Activated naive CD8-positive, alpha-beta T cell treated with anti-CD3 and anti-CD28 coated beads, Interleukin-2, amount 10 ng/mL, durations not matched to agents 7 days and 5 days (primary cell): Measurements from ENCODE around the gene PROM2. TPM values are rescaled to one million over a fixed set of nuclear protein-coding genes. Genes with fewer than 3 reads are reported as not detected.

Experiments used
- ATAC-seq: fragments of 150-1000 bp; cut with Tn5 transposase; one replicate; pipeline ENCODE4 v1.10.0; 2021; ENCODE audit warnings: low read depth, moderate library complexity
- POLR2A ChIA-PET: fragments of 350-600 bp; sonication (Branson Sonifier 250); formaldehyde crosslinking; loops from one replicate; lab custom pipeline; 2021; ENCODE audit warnings: antibody characterized with exemption; lab: Charles Lee
- DNase-seq: peaks from one replicate; pipeline ENCODE4 v3.0.0; 2021
- H3K27ac Mint-ChIP-seq: one replicate; pipeline ENCODE4 v1.8.0; 2022; ENCODE audit warnings: mild to moderate bottlenecking, mixed read lengths
- H3K27me3 Mint-ChIP-seq: one replicate; pipeline ENCODE4 v1.8.0; 2022; ENCODE audit warnings: mild to moderate bottlenecking, moderate library complexity, mixed read lengths
- H3K36me3 Mint-ChIP-seq: one replicate; pipeline ENCODE4 v1.8.0; 2021; ENCODE audit warnings: mild to moderate bottlenecking, mixed read lengths
- H3K4me1 Mint-ChIP-seq: one replicate; pipeline ENCODE4 v1.8.0; 2021; ENCODE audit warnings: mixed read lengths
- H3K4me3 Mint-ChIP-seq: one replicate; pipeline ENCODE4 v1.8.0; 2022; ENCODE audit warnings: mild to moderate bottlenecking, moderate library complexity, mixed read lengths
- H3K9me3 Mint-ChIP-seq: one replicate; pipeline ENCODE4 v1.8.0; 2021; ENCODE audit warnings: mixed read lengths
- total RNA-seq, 2 experiments: library from RNA; stranded (reverse); gene quantifications; one replicate each; pipeline ENCODE4 v1.2.3, GENCODE V29; 2021

PROM2 gene
- total RNA-seq, 2 experiments from 2014 or later: 0.82 to 1.0 TPM

DNA sequence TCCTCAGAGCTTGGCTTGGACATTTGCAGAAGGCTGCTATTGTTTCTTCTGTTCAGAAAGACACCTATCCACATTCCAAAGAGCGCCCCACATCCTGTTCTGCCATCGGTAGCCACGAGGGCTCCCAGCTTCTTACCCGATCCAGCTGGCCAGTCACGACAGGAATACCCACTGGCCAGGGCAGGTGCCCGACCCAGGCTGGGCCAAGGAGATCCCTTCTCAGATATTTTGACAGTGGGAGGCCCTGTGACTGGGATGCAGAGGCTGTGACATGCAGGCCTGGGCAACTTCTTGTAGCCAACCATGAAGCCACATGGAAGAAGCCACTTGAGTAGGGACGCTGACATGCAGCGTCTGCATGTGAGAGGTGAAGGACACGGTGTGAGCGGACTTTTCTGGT, 57.4 kb downstream of the PROM2 start:
- H3K36me3 Mint-ChIP-seq: no peaks in the 10 kb centered on the region
- POLR2A ChIA-PET: no interaction called here
- H3K4me3 Mint-ChIP-seq: no peak overlapping the region
- no peaks in the 10 kb centered on the region for H3K4me1 Mint-ChIP-seq
- ATAC-seq (no peak), DNase-seq (no peak)
- H3K27ac Mint-ChIP-seq: no peak overlapping the region
- H3K9me3 Mint-ChIP-seq: no peaks in the 10 kb centered on the region
- H3K27me3 Mint-ChIP-seq: peaks cover 5% of the 10 kb centered on the region

DNA sequence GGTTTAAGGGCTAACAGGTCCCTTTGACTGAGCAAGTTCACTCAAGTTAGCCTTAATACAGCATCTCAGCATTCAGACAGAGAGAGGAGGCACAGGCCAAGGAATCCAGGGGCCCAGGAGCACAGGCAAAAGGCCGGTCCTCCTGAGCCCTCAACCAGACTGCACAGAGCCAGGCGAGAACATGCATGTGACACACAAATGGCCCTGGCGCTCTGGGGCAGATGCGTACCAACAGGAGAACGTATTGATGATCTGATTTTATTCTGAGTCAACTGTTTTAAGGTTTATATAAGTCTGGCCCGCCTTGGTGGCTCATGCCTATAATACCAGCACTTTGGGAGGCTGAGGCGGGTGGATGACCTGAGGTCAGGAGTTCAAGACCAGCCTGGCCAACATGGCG, 57.8 kb downstream of the PROM2 start:
- H3K9me3 Mint-ChIP-seq: no peaks in the 10 kb centered on the region

DNA sequence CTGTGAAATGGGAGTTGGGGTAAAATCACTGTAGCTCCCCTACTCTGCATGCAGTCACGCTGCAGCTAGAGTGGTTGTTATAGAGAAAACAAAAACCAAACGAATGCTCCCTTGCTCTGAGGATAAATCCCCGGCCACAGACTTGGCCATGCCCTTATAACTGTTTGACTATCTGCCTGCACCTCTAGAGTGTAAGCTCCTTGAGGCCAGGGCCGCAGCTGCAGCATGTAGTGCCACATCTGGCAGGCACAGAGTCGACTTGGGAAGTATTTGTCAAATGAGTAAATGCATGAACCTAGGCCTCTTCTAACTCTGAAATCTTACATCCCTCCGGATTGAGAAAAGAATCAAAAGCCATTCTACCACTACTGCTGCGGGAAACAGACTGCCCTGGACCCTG, 58.8 kb downstream of the PROM2 start:
- Mint-ChIP-seq H3K27ac (no peak overlapping the region), H3K36me3 (no peaks in the 10 kb centered on the region)
- POLR2A ChIA-PET: no interaction called here

More for the DNA sequence above, 57.8 kb downstream of the PROM2 start:
- H3K4me1 Mint-ChIP-seq: no peaks in the 10 kb centered on the region
- peaks cover 8% of the 10 kb centered on the region for H3K27me3 Mint-ChIP-seq
- no peak overlapping the region for H3K27ac Mint-ChIP-seq
- ATAC-seq: no peak
- POLR2A ChIA-PET: no interaction called here
- DNase-seq: no peak
- H3K4me3 Mint-ChIP-seq: no peak overlapping the region
- H3K36me3 Mint-ChIP-seq: no peaks in the 10 kb centered on the region

DNA sequence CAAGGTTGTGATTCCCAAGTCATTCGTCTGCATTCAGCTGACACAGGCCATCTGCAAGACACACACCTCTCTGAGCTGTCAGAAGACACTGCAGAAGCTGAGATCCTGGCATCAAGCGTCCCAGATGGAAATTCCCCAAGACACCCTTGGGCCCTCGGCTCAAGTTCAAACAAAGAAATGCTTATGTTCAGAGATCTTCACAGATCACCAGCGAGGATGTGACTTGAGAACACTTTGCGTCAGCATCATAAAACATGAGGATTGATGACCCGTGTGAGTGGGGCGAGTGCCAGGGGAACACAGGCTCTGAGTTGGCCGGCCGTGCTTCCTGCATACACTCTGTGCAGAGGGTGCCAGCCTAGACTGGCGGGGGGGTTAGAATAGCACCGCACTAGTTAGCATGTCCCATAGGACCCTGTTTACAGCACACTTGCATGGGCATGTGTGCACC, 59.7 kb downstream of the PROM2 start:
- Mint-ChIP-seq H3K36me3 (no peaks in the 10 kb centered on the region), H3K27ac (no peak overlapping the region), H3K9me3 (no peaks in the 10 kb centered on the region), H3K27me3 (peaks cover 9% of the 10 kb centered on the region), H3K4me3 (no peak overlapping the region), H3K4me1 (no peaks in the 10 kb centered on the region)
- DNase-seq: no peak
- ATAC-seq: no peak
- POLR2A ChIA-PET: no interaction called here

More for the DNA sequence above, 58.8 kb downstream of the PROM2 start:
- Mint-ChIP-seq H3K27me3 (peaks cover 9% of the 10 kb centered on the region), H3K4me1 (no peaks in the 10 kb centered on the region), H3K9me3 (no peaks in the 10 kb centered on the region), H3K4me3 (no peak overlapping the region)
- DNase-seq: no peak
- no peak for ATAC-seq

DNA sequence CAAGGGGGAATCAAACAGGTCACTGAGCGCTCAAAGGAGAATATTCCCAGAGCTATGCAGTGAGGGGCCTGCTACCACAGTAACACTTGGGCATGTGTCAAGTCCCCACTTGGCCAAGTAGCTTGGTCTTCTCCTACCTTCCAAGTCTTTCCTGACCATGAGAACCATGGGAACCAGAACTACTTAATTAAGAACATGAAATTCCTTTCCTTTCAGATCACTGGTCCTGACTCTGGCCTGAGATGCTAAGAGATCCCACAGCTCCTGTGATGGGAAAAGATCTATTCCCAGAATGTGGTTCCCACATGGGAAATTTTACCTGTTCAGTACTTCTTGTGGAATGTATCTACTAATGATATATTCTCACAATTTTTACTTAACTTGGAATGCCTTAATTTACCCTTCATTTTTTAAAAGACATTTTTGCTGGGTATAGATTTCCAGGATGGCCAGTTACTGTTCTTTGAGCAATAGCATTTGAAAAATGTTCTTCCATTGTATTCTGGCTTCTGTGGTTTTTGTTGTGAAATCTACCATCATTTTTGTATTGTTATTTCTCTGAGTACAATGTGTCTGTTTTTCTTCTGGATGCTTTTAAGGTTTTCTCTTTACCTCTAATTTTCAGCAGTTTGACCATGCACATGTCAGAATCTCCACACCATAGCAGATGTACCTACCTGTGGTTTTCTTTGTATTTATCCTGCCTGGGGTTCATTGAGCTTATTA, 60.8 kb downstream of the PROM2 start:
- DNase-seq (no peak), ATAC-seq (no peak)
- Mint-ChIP-seq H3K4me1 (no peaks in the 10 kb centered on the region), H3K27me3 (peaks cover 9% of the 10 kb centered on the region), H3K36me3 (no peaks in the 10 kb centered on the region), H3K27ac (no peak overlapping the region), H3K4me3 (no peak overlapping the region), H3K9me3 (no peaks in the 10 kb centered on the region)
- POLR2A ChIA-PET: no interaction called here

DNA sequence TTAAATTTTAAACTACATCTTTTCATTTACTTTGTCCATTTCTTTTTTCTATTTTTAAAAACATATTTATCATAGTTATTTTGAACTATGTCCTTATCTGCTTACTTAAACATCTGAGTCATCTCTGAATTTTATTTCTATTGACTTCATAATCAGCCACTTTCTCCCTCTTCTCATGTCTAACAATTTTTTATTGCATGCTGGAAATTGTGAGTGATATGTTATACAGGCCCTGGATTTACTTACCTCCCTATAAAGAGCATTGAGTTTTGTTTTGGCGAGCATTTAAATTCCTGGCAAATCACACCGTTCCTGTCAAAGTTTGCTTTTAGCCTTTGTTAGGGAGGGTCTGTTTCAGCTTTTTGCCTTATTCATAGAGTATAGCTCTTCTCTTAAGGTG, 62.2 kb downstream of the PROM2 start:
- Mint-ChIP-seq H3K36me3 (no peaks in the 10 kb centered on the region), H3K9me3 (no peaks in the 10 kb centered on the region), H3K27me3 (peaks cover 9% of the 10 kb centered on the region), H3K4me3 (no peak overlapping the region), H3K27ac (no peak overlapping the region), H3K4me1 (no peaks in the 10 kb centered on the region)
- POLR2A ChIA-PET: no interaction called here
- ATAC-seq (no peak), DNase-seq (no peak)

DNA sequence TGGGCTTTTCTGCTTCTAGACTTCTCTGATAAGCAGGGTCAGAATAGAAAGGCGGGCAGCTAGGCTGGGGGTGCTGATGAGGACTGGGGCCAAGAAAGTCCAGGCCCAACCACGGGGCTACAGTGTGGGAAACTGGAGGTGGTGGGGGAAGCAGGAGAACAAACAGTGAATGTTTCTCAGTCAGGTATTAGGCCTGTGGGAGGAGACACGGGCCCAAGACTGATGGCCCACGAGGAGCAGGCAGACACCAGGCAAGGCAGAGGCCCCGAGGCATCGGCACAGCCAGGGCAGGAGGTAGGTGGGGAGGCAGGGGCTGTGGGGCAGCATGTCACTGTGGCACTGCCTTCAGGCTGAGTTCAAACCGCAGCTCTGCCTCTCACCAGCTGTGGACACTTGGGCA, 63.6 kb downstream of the PROM2 start:
- Mint-ChIP-seq H3K36me3 (no peaks in the 10 kb centered on the region), H3K9me3 (no peaks in the 10 kb centered on the region), H3K27me3 (peaks cover 16% of the 10 kb centered on the region), H3K4me1 (no peaks in the 10 kb centered on the region), H3K4me3 (no peak overlapping the region), H3K27ac (no peak overlapping the region)
- POLR2A ChIA-PET: no interaction called here
- ATAC-seq (no peak), DNase-seq (no peak)

Other genes starting within 250 kb of the PROM2 start
- gene MAL, start 248.7 kb upstream of the PROM2 start, total RNA-seq: 100 to 1,000 TPM; 174 to 184 TPM
- 10 to 100 TPM; 75.2 to 79.3 TPM for gene MRPS5, start 152.6 kb upstream of the PROM2 start, total RNA-seq
- 10 to 100 TPM; 22.7 to 26.7 TPM for gene ZNF514, start 114.6 kb upstream of the PROM2 start, total RNA-seq
- 1 to 10 TPM; 5.8 to 6.6 TPM for gene ZNF2, start 108.6 kb upstream of the PROM2 start, total RNA-seq
- gene ZNF892, start 66.9 kb upstream of the PROM2 start, total RNA-seq: 1 to 10 TPM; 4.4 to 4.8 TPM
- gene KCNIP3, start 22.9 kb downstream of the PROM2 start, total RNA-seq: not detected
- 10 to 100 TPM; 34.8 to 38.2 TPM for gene FAHD2A, start 128.3 kb downstream of the PROM2 start, total RNA-seq
- not detected for gene TRIM43B, start 210.3 kb downstream of the PROM2 start, total RNA-seq